Choroid plexus epithelial cell (primary cell): ENCODE measurements around the gene KLHL29.

Source experiments
- DNase-seq: peaks from one replicate; pipeline ENCODE4 v3.0.0-alpha.2; 2010; ENCODE audit warnings: low read depth
- H3K4me3 ChIP-seq: 2 replicates; pipeline ENCODE4 v1.5.1; 2011; ENCODE audit warnings: low read depth, mild to moderate bottlenecking, control low read depth, low read length, moderate library complexity
- CTCF ChIP-seq: conservative IDR thresholded peaks from 2 replicates; pipeline ENCODE4 v1.5.1; 2011; ENCODE audit warnings: low read depth, mild to moderate bottlenecking, control low read depth, inconsistent platforms, low read length, moderate library complexity

Gene KLHL29

GRCh38 chr2:23460228-23460627, 75.2 kb downstream of the KLHL29 start:
- DNase-seq, result peak; percentile 65
- no peak overlapping the region for H3K4me3 ChIP-seq
- TF ChIP-seq CTCF, result peak; percentile 83

- no peak for DNase-seq
- no peak overlapping the region for H3K4me3 ChIP-seq
- no peak for TF ChIP-seq CTCF
These were observed 76.0 kb downstream of the KLHL29 start for GRCh38 chr2:23460993-23461392.

DNA sequence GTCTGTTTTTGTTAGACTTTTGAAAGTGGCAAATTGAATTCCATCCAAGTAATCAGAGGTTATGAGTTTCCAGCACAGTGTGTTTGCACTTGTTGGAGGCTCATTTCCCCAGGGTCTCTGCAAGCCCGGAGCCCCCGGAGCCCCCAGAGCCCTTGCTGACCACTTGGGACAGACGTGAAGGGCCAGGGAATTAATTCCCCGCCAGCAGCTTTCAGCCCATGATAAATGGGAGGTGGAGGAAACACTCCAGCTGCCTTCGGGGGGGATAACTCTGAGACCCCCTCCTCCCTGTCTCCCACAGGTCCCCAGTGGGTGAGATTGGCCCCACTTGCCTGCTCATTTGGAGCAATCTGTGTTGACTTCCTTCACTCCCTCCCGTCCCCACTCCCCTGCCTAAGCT, 79.2 kb downstream of the KLHL29 start:
- no peak overlapping the region for H3K4me3 ChIP-seq
- no peak for TF ChIP-seq CTCF
- DNase-seq, result no peak

DNA sequence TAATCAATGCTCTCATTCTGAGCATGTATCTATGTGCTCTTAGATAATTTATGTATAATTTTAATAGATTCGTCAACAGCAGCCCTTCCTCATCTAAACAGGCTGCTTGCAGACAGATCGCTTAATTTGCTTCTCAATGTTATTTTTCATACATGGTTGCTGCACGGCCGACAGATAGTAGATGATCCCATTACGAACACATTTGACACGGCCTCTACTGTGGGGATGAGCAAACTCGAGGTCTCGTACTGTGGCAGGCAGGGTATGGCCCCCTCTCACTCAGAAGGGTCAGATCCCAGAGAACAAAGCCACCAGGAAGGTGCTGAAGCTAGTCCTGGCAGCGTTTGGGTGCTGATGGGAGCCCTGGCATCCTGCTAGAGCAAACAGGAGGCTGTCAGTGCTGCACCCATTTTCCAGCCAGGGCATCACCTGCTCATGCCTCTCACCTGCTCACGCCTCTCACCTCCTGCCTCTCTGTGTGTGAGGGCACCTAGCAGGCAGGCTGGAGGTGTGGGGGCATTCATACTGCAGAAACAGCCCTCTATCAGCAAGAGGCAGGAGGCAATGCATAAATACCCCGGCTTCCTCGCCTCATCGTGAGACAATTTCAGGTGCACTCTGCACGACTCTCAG, 80.0 kb downstream of the KLHL29 start:
- no peak overlapping the region for H3K4me3 ChIP-seq
- DNase-seq, result no peak
- no peak for TF ChIP-seq CTCF

DNA sequence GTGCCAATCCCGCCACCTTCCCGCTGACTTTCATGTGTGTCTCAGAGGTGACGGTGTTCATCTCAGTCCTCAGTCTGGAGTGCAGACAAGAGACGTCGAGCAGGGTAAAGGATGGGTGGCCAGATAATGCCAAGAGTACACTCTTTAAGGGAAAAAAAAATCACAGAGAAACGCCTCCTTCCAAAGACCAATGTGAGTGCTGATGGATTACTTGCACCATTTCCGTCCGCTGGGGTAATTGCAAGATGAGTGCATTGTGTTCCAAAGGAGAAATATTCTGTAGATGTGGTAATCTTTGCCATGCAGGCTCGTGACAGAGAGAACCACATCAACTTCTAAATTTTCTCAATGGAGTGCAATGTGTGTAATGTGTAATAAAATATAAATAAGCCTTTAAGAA, 81.0 kb downstream of the KLHL29 start:
- no peak for TF ChIP-seq CTCF
- no peak overlapping the region for H3K4me3 ChIP-seq
- DNase-seq, result no peak

DNA sequence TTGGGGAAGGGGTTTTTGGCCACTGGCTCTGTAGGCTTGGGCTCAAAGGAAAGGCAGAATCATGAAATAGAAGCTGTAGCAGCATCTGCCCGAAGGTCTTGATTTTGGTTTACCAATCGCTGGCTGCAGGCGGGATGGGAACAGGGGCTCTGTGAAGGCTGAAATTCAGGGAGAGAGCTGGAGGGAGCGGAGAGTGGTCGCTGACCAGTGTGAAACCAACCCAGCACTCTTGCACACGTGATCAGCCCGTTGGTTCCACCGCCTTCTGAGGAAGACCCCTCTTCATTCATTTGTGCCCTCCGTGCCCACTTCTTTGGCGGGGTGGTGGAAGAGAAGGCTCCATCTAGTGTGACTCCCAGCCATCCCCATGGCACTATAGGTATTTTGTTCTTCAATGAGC, 82.6 kb downstream of the KLHL29 start:
- TF ChIP-seq CTCF, result no peak
- DNase-seq, result no peak
- H3K4me3 ChIP-seq, result no peak overlapping the region

- DNase-seq, result no peak
- no peak for TF ChIP-seq CTCF
- no peak overlapping the region for H3K4me3 ChIP-seq
These were observed 83.6 kb downstream of the KLHL29 start for GRCh38 chr2:23468474-23469141.
